IMR-90 (cell line): ENCODE data around the gene SAG. TPM values are rescaled to one million over a fixed set of nuclear protein-coding genes. Genes with fewer than 3 reads are reported as not detected.

ENCODE experiments used
- ATAC-seq: fragments of 200-7000 bp; cut with Tn5 transposase; 2 replicates; pipeline ENCODE4 v1.9.1; 2020; ENCODE audit warnings: low read depth, mild to moderate bottlenecking, moderate library complexity
- BruUV-seq: library from RNA; stranded (reverse); fragments of 400-500 nt; replicated peaks from 2 replicates; lab custom pipeline; 2021; lab: Mats Ljungman, UMichigan
- CTCF ChIA-PET: fragments of 300-600 bp; formaldehyde crosslinking; extraction: SDS; loops from one replicate; lab custom pipeline; 2021; ENCODE audit warnings: antibody characterized with exemption; lab: Yijun Ruan, JAX
- POLR2A ChIA-PET: fragments of 300-600 bp; sonication (Branson Sonifier 250); formaldehyde crosslinking; loops from one replicate; lab custom pipeline; 2022; ENCODE audit warnings: antibody characterized with exemption; ENCODE audit not compliant: unreplicated experiment; lab: Charles Lee
- DNase-seq: peaks from one replicate; pipeline ENCODE4 v3.0.0; 2013
- H2AFZ ChIP-seq: replicated peaks from 2 replicates; pipeline ENCODE3; 2013; ENCODE audit warnings: low read length, mild to moderate bottlenecking; ENCODE audit not compliant: poor library complexity
- H2AK5ac ChIP-seq: 2 replicates; pipeline ENCODE4 v1.6.1; 2013; ENCODE audit warnings: low read depth, low read length, inconsistent platforms
- H2AK9ac ChIP-seq: replicated peaks from 2 replicates; pipeline ENCODE3; 2013; ENCODE audit warnings: mild to moderate bottlenecking, low read depth, low read length, moderate library complexity; ENCODE audit not compliant: poor library complexity
- H2BK120ac ChIP-seq: 2 replicates; pipeline ENCODE4 v1.6.1; 2013; ENCODE audit warnings: low read depth, low read length, inconsistent platforms
- H2BK15ac ChIP-seq: 3 replicates; pipeline ENCODE4 v1.6.1; 2013; ENCODE audit warnings: low read depth, low read length, inconsistent platforms
- H2BK20ac ChIP-seq: 2 replicates; pipeline ENCODE4 v1.6.1; 2013; ENCODE audit warnings: low read depth, mild to moderate bottlenecking, inconsistent platforms, low read length, moderate library complexity
- H2BK5ac ChIP-seq: 2 replicates; pipeline ENCODE4 v1.6.1; 2013; ENCODE audit warnings: mild to moderate bottlenecking, low read depth, low read length, inconsistent platforms; ENCODE audit not compliant: poor library complexity, severe bottlenecking
- H3K14ac ChIP-seq: replicated peaks from 2 replicates; pipeline ENCODE4 v1.6.1; 2013; ENCODE audit warnings: low read depth, low read length, inconsistent platforms
- H3K18ac ChIP-seq: 2 replicates; pipeline ENCODE4 v1.6.1; 2013; ENCODE audit warnings: low read depth, low read length, control low read depth
- H3K23ac ChIP-seq: 2 replicates; pipeline ENCODE4 v1.6.1; 2013; ENCODE audit warnings: low read depth, low read length, inconsistent platforms
- H3K27ac ChIP-seq: 2 replicates; pipeline ENCODE4 v1.5.1; 2013; ENCODE audit warnings: mild to moderate bottlenecking, control low read depth, low read length; ENCODE audit not compliant: insufficient read depth
- H3K27me3 ChIP-seq: 2 replicates; pipeline ENCODE4 v1.6.1; 2013; ENCODE audit warnings: low read length; ENCODE audit not compliant: control insufficient read depth, insufficient read depth
- H3K36me3 ChIP-seq: 2 replicates; pipeline ENCODE4 v1.6.1; 2013; ENCODE audit warnings: low read length, mixed read lengths; ENCODE audit not compliant: control insufficient read depth, insufficient read depth
- H3K4ac ChIP-seq: 2 replicates; pipeline ENCODE4 v1.6.1; 2013; ENCODE audit warnings: low read depth, low read length, inconsistent platforms
- H3K4me1 ChIP-seq: 2 replicates; pipeline ENCODE4 v1.6.1; 2013; ENCODE audit warnings: low read length, mixed read lengths; ENCODE audit not compliant: control insufficient read depth, insufficient read depth
- H3K4me2 ChIP-seq: 2 replicates; pipeline ENCODE4 v1.6.1; 2013; ENCODE audit warnings: low read depth, mild to moderate bottlenecking, control low read depth, low read length, moderate library complexity
- H3K4me3 ChIP-seq: 2 replicates; pipeline ENCODE4 v1.5.1; 2013; ENCODE audit warnings: low read depth, mild to moderate bottlenecking, control low read depth, low read length, moderate library complexity; ENCODE audit not compliant: insufficient read depth
- H3K56ac ChIP-seq: 2 replicates; pipeline ENCODE4 v1.6.1; 2013; ENCODE audit warnings: low read length, inconsistent platforms; ENCODE audit not compliant: insufficient read depth; ENCODE audit errors: extremely low read depth
- H3K79me1 ChIP-seq, 2 experiments: 2 replicates each; pipeline ENCODE4 v1.6.1; 2013; ENCODE audit warnings: low read length in 2 of 2, inconsistent platforms in 1 of 2, low read depth in 1 of 2
- H3K9ac ChIP-seq: 2 replicates; pipeline ENCODE4 v1.6.1; 2013; ENCODE audit warnings: low read depth, low read length, control low read depth
- H3K9me1 ChIP-seq: 2 replicates; pipeline ENCODE4 v1.6.1; 2013; ENCODE audit warnings: low read length, inconsistent platforms; ENCODE audit not compliant: insufficient read depth
- H3K9me3 ChIP-seq: 2 replicates; pipeline ENCODE4 v1.6.1; 2013; ENCODE audit warnings: low read length; ENCODE audit not compliant: control insufficient read depth, insufficient read depth
- H4K20me1 ChIP-seq: 2 replicates; pipeline ENCODE4 v1.6.1; 2013; ENCODE audit warnings: low read length, inconsistent platforms; ENCODE audit not compliant: insufficient read depth
- H4K5ac ChIP-seq: 2 replicates; pipeline ENCODE4 v1.6.1; 2013; ENCODE audit warnings: mild to moderate bottlenecking, low read depth, low read length, control low read depth
- H4K8ac ChIP-seq, 2 experiments: 2 replicates each; pipeline ENCODE4 v1.6.1; 2013; ENCODE audit warnings: low read depth in 2 of 2, low read length in 2 of 2, control low read depth in 1 of 2, inconsistent platforms in 1 of 2
- H4K91ac ChIP-seq: 2 replicates; pipeline ENCODE4 v1.6.1; 2013; ENCODE audit warnings: low read depth, low read length, inconsistent platforms; ENCODE audit not compliant: insufficient read depth
- BHLHE40 ChIP-seq: fragments of 150-350 bp; IDR thresholded peaks from 2 replicates; pipeline ENCODE4 v1.6.1; 2016; ENCODE audit warnings: mild to moderate bottlenecking, low read depth, low read length
- CHD1 ChIP-seq: IDR thresholded peaks from 2 replicates; pipeline ENCODE4 v1.6.1; 2012; ENCODE audit warnings: low read depth, low read length, improper control_type of control experiment
- RFX5 ChIP-seq: IDR thresholded peaks from 2 replicates; pipeline ENCODE4 v1.8.0; 2012; ENCODE audit warnings: low read depth, mild to moderate bottlenecking, low read length, moderate library complexity
- WGBS, 2 experiments: methylation state at CpG; one replicate each; pipeline versions ENCODE4 v1.1.5 to v1.1.7; 2013; ENCODE audit warnings: missing lambda C conversion rate in 2 of 2; ENCODE audit not compliant: insufficient read length in 1 of 2; ENCODE audit errors: extremely low coverage in 2 of 2; 5-methylcytosine and 5-hydroxymethylcytosine counted together
- dilution Hi-C: fragments of 300-500 bp; cut with HindIII; formaldehyde crosslinking; loops from one replicate; pipeline ENCODE4 v1.14.3; 2018; ENCODE audit warnings: low sequenced_read_pairs; ENCODE audit not compliant: unreplicated experiment
- in situ Hi-C: fragments of 300-500 bp; cut with MboI; formaldehyde crosslinking; loops from 3 replicates; pipeline ENCODE4 v1.14.3; 2019; ENCODE audit warnings: low sequenced_read_pairs, inconsistent platforms, mixed read lengths
- intact Hi-C: fragments of 100-400 bp; cut with micrococcal nuclease; formaldehyde crosslinking; loops from 2 replicates; pipeline ENCODE4 v1.10.0; 2022
- polyA plus RNA-seq, 3 experiments: library from polyadenylated mRNA; depleted of rRNA; stranded (reverse); fragments of >200 nt; gene quantifications; 2 replicates each; pipeline ENCODE4 v1.2.3, GENCODE V29; 2012; ENCODE audit warnings: low replicate concordance in 1 of 3
- total RNA-seq: library from RNA; depleted of rRNA; stranded (reverse); fragments of >200 nt; gene quantifications from 2 replicates; pipeline ENCODE4 v1.2.3, GENCODE V29; 2012

The SAG gene
- total and polyA plus RNA-seq, 2 of the 4 experiments (the other 2 are of a cell fraction), result not detected

DNA sequence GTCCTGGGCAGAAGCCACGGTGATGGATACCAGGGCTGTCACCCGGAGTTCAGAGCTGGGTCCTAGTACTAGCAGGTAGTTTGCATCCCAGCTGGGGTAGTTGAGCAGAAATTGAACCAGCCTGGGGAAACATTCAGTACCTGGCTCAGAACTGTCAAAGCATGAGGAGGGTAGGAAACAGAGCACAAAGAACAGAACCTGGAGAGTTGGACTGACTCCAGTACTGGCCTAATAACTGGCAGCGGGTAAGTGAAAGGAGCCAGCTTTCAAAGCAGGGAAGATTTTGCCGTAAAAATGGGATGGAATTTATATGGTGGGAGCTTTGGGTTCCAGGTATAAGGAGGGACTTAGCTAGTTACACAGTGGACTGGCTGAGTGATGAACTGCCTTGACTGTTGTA is 32.4 kb upstream of the SAG start:
- Histone ChIP-seq H2BK120ac (no peak overlapping the region), H3K27ac (no peak overlapping the region), H3K9ac (no peak overlapping the region), H2BK15ac (no peak overlapping the region), H2BK5ac (no peak overlapping the region), H3K9me1 (no peaks in the 10 kb centered on the region), H3K56ac (no peak overlapping the region), H3K9me3 (no peaks in the 10 kb centered on the region), H4K5ac (no peak overlapping the region), H3K4me3 (no peak overlapping the region), H3K18ac (no peak overlapping the region), H3K4me2 (no peak overlapping the region), H4K8ac (no peak overlapping the region), H4K91ac (no peak overlapping the region), H2AK9ac (no peak overlapping the region), H3K79me1 (no peaks in the 10 kb centered on the region; a peak in 1 of 4 replicates), H3K4ac (no peak overlapping the region), H3K14ac (no peak overlapping the region), H3K4me1 (peaks cover under 1% of the 10 kb centered on the region; the same call in 1 of the 2 replicates), H3K36me3 (peaks cover 62% of the 10 kb centered on the region), H2BK20ac (no peak overlapping the region), H3K27me3 (no peaks in the 10 kb centered on the region), H2AFZ (no peak overlapping the region), H2AK5ac (no peak overlapping the region), H3K23ac (no peak overlapping the region), H4K20me1 (no peaks in the 10 kb centered on the region)
- no peak for TF ChIP-seq BHLHE40
- no peak for TF ChIP-seq RFX5
- TF ChIP-seq CHD1, result no peak
- 100% methylated on average over 2 of the region's 4 CpGs; no CpG with 5 or more reads in 1 of the 2 experiments for WGBS, 2 experiments
- in situ Hi-C loops, result no loop called here
- intact Hi-C loops, result no loop called here
- ChIA-PET POLR2A (no interaction called here), CTCF (no interaction called here)
- dilution Hi-C loops, result no loop called here
- no peak for ATAC-seq
- no peak for DNase-seq
- no TSS peak for BruUV-seq
